ENCODE results near the gene GOPC. TPM values are rescaled to one million over a fixed set of nuclear protein-coding genes. Genes with fewer than 3 reads are reported as not detected.

The GOPC gene
- total RNA-seq, 4 donors from 2014 or later: 16.5 to 94.7 (median 26.6) TPM

Other genes starting within 250 kb of the GOPC start
- gene ROS1, start 176.6 kb downstream of the GOPC start, total RNA-seq: 1 to 10 TPM in 1 of 4 donors, not detected in 3; 2.0 TPM
- 10 to 100 TPM in 1 of 4 donors, 1 to 10 TPM in 3; 2.4 to 15.5 (median 4.5) TPM for gene DCBLD1, start 119.8 kb downstream of the GOPC start, total RNA-seq
- gene NUS1, start 73.0 kb upstream of the GOPC start, total RNA-seq: 10 to 100 TPM in 3 of 4 donors, 1 to 10 TPM in 1; 6.1 to 34.6 (median 25.8) TPM